Stimulated activated naive B cell treated with anti-CD40 and anti-IgM and Interleukin-4, amounts not matched to agents 10 μg/mL and 1 μg/mL and 100 μg/mL, for 72 hours (primary cell): ENCODE results near the gene AKT1S1.

Source experiments
- ATAC-seq, 2 donors: fragments of 150-1000 bp; cut with Tn5 transposase; replicated peaks; 2 replicates each; pipeline ENCODE4 v1.10.0; 2021; ENCODE audit warnings: moderate library complexity in 1 of 2
- DNase-seq: peaks from one replicate; pipeline ENCODE4 v3.0.0; 2021
- H3K27ac Mint-ChIP-seq: one replicate; pipeline ENCODE4 v1.8.0; 2022; ENCODE audit warnings: mild to moderate bottlenecking, mixed read lengths
- H3K27me3 Mint-ChIP-seq, 2 donors: one replicate each; pipeline ENCODE4 v1.8.0; 2022; ENCODE audit warnings: mixed read lengths in 2 of 2
- H3K36me3 Mint-ChIP-seq, 2 donors: one replicate each; pipeline ENCODE4 v1.8.0; 2022; ENCODE audit warnings: mixed read lengths in 2 of 2, mild to moderate bottlenecking in 1 of 2
- H3K4me1 Mint-ChIP-seq, 2 donors: one replicate each; pipeline ENCODE4 v1.8.0; 2022; ENCODE audit warnings: mixed read lengths in 2 of 2, mild to moderate bottlenecking in 1 of 2
- H3K4me3 Mint-ChIP-seq, 2 donors: one replicate each; pipeline ENCODE4 v1.8.0; 2022; ENCODE audit warnings: mild to moderate bottlenecking in 2 of 2, mixed read lengths in 2 of 2, moderate library complexity in 1 of 2
- H3K9me3 Mint-ChIP-seq, 2 donors: one replicate each; pipeline ENCODE4 v1.8.0; 2022; ENCODE audit warnings: mixed read lengths in 2 of 2, mild to moderate bottlenecking in 1 of 2

The AKT1S1 gene

GRCh38 chr19:49861107-49861506 lies 16.0 kb downstream of the AKT1S1 start:
- ATAC-seq (no peak), DNase-seq (no peak)
- Mint-ChIP-seq H3K27ac (peak overlapping the region; percentile 31), H3K4me3 (no peak overlapping the region), H3K27me3 (no peaks in the 10 kb centered on the region), H3K9me3 (no peaks in the 10 kb centered on the region), H3K4me1 (peaks cover 15 to 48% of the 10 kb centered on the region in 2 donors), H3K36me3 (peaks cover 59 to 79% of the 10 kb centered on the region in 2 donors)

DNA sequence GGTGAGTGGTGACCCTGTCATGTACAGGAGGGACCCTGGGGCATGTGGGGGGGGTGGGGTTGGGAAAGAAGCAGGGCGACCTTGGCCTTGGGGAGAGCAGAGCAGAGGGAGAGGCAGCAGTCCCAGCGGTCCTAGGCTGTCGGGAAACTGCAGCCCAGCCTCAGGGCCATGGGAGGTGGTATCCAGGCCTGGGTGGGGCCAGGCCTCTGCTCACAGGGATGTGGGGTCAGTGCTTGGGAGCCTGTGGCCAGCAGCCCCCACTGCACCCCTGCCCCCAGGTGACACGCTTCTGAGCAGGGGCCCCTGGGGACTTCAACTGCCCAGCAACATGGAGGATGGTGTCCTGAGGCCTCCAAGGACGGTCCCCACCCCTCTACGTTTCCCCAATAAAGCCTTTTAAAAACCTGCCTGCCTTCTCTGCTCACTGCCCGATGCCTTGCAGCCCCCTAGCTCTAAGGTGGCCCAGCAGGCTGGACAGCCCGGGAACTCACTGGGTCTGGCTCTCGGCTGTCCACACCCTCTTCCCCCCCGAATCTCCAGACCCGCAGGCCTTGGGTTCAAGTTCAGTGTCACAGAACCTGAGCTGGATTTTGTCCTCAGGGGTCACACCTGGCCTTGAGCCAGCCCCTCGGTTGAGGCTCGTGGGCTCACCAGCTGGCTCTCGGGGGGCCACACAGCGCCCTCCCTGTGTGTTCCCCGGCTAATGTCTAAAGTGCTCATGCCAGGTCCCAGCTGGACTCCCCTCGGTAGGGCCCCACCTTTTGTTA lies 16.6 kb downstream of the AKT1S1 start:
- H3K27ac Mint-ChIP-seq: no peak overlapping the region
- DNase-seq: no peak
- H3K4me1 Mint-ChIP-seq: peaks cover 14 to 47% of the 10 kb centered on the region in 2 donors
- ATAC-seq: no peak
- no peaks in the 10 kb centered on the region for H3K27me3 Mint-ChIP-seq
- peaks cover 59 to 79% of the 10 kb centered on the region in 2 donors for H3K36me3 Mint-ChIP-seq
- no peaks in the 10 kb centered on the region for H3K9me3 Mint-ChIP-seq
- H3K4me3 Mint-ChIP-seq: no peak overlapping the region

DNA sequence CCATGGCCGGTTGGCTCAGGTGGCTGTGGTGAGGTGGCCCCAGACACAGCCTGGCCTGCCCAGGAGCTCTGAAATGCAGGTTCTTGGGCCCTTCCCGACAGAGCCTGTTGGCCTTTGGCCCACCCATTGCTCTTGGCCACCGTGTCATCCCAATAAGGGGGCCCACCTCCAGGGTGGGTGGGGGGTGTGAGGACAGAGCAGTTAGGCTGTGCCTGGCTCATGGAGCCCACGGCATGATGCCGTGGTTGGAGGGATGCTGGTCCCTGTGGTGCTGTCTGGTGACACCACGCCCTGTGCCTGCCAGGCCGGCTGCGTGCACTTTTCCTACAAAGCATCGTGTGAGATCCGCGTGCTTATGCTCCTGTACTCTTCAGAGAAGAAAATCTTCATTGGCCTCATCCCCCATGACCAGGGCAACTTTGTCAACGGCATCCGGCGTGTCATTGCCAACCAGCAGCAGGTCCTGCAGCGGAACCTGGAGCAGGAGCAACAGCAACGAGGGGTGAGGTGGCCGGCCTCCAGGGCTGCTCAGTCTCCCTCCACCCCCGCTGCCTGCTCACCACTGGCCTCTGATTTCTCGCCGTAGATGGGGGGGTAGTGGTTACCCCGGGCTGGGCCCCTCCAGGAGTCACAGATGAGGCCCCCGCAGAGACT lies 17.3 kb downstream of the AKT1S1 start:
- no peaks in the 10 kb centered on the region for H3K27me3 Mint-ChIP-seq
- DNase-seq: no peak
- H3K9me3 Mint-ChIP-seq: no peaks in the 10 kb centered on the region

GRCh38 chr19:49858088-49858985 lies 18.8 kb downstream of the AKT1S1 start:
- ATAC-seq (no peak), DNase-seq (no peak)
- Mint-ChIP-seq H3K4me3 (no peak overlapping the region), H3K27ac (peak overlapping the region; percentile 75), H3K27me3 (no peaks in the 10 kb centered on the region), H3K36me3 (peaks cover 45 to 63% of the 10 kb centered on the region in 2 donors), H3K4me1 (peaks cover 15 to 41% of the 10 kb centered on the region in 2 donors), H3K9me3 (no peaks in the 10 kb centered on the region)

More for the DNA sequence above, 17.3 kb downstream of the AKT1S1 start:
- peaks cover 57 to 77% of the 10 kb centered on the region in 2 donors for H3K36me3 Mint-ChIP-seq
- H3K27ac Mint-ChIP-seq: peak overlapping the region; percentile 51
- H3K4me3 Mint-ChIP-seq: no peak overlapping the region
- no peak for ATAC-seq
- peaks cover 13 to 47% of the 10 kb centered on the region in 2 donors for H3K4me1 Mint-ChIP-seq

DNA sequence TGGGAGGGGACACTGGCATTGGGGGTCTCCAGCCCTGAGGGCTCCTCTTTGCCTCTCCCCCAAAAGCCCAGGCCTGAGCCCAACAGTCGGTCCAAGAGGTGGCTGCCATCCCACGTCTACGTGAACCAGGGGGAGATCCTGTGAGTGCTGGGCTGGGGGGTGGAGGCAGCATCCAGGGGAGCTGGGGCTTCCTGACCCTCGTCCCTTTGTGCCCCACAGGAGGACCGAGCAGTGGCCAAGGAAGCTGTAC lies 19.4 kb downstream of the AKT1S1 start:
- no peak for ATAC-seq
- DNase-seq: no peak
- Mint-ChIP-seq H3K27ac (peak overlapping the region; percentile 62), H3K27me3 (no peaks in the 10 kb centered on the region), H3K4me3 (no peak overlapping the region), H3K9me3 (no peaks in the 10 kb centered on the region), H3K36me3 (peaks cover 40 to 58% of the 10 kb centered on the region in 2 donors), H3K4me1 (peaks cover 13 to 41% of the 10 kb centered on the region in 2 donors)

DNA sequence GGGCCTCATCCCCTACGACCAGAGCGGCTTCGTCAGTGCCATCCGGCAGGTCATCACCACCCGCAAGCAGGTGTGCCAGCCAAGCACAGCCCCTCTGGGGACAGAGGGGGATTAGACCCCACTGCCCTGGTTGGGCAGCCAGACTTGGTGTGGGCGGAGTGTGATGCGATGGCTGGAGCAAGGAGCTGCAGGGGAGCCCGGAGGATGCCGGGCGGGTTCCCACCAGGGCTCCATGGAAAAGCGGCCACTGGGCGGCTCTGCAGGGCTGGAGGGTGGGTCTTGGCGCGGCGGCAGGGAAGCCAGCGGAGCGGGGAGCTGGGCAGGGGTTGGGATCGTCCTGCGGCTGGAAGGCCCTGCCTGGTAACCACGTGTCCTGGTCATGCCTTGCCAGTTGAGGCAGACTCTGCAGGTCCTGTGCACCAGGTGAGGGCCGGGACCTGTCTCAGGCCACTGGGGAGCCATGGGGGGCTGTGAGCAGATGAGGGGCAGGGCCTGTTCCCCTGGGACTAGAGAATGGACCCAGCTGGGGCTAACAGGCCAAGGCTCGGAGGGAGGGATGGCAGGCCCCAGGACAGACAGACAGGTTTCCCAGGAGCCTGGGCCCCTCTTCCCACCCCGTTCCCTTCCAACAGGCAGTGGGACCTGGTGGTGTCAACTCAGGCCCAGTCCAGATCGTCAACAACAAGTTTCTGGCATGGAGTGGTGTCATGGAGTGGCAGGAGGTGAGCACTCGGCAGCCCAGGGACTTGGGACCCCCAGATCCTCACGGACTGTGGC lies 19.9 kb downstream of the AKT1S1 start:
- H3K9me3 Mint-ChIP-seq: no peaks in the 10 kb centered on the region
- no peak for DNase-seq
- H3K4me3 Mint-ChIP-seq: peak overlapping the region; percentile 6 to 28
- ATAC-seq: no peak
- H3K27me3 Mint-ChIP-seq: no peaks in the 10 kb centered on the region
- H3K4me1 Mint-ChIP-seq: peaks cover 18 to 46% of the 10 kb centered on the region in 2 donors
- H3K36me3 Mint-ChIP-seq: peaks cover 37 to 55% of the 10 kb centered on the region in 2 donors
- peak overlapping the region; percentile 62 for H3K27ac Mint-ChIP-seq

GRCh38 chr19:49856574-49857021 lies 20.6 kb downstream of the AKT1S1 start:
- Mint-ChIP-seq H3K4me1 (peaks cover 23 to 50% of the 10 kb centered on the region in 2 donors), H3K9me3 (no peaks in the 10 kb centered on the region), H3K27me3 (no peaks in the 10 kb centered on the region), H3K27ac (peak overlapping the region; percentile 65), H3K4me3 (peak overlapping the region; percentile 19 to 21), H3K36me3 (peaks cover 37 to 52% of the 10 kb centered on the region in 2 donors)
- ATAC-seq (no peak), DNase-seq (no peak)

DNA sequence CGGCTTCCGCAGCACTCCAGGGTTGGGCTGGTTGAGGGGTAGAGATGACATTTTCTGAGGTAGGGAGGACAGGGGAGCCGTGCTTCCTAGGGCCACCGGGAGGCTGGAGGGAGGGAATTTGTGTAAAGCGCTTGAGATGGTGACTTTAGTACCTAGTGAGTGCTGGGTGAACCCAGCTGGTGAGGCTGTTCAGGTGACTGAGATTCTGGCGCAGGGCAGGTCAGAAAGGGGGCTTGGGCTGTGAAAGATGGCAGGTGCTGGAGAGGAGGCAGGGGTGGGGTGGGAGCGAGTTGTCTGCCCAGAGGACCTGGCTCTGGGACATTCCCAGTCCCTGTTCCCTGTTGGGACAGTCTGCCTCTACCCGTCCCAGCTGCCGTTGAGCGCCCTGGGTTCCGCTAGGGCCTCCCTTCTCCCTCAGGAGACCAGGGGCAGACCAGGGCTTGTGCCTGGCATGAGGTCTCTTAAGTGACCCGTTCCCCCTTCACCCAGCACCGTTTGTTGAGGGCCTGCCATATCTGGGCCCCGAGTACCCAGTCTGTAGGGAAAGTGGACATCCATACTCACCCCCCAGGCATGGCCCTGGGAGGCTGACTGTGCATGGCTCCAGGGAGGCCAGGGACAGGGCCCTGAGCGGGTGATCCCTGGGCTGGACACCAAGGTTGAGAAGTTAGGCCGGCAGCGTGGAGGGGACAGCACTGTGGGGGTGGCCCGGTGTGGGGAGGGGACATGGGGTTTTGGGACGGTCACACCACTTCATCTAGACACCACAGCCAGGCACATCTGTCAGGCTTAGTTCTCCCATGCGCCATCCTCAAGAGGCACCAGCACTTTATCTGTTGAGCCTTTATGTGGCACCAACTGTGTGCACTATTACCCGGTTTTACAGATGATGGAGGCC lies 21.2 kb downstream of the AKT1S1 start:
- H3K36me3 Mint-ChIP-seq: peaks cover 34 to 45% of the 10 kb centered on the region in 2 donors
- H3K4me3 Mint-ChIP-seq: peak overlapping the region; percentile 19 to 21
- peaks cover 23 to 46% of the 10 kb centered on the region in 2 donors for H3K4me1 Mint-ChIP-seq
- ATAC-seq (no peak), DNase-seq (no peak)
- no peaks in the 10 kb centered on the region for H3K9me3 Mint-ChIP-seq
- H3K27me3 Mint-ChIP-seq: no peaks in the 10 kb centered on the region
- H3K27ac Mint-ChIP-seq: peak overlapping the region; percentile 87

GRCh38 chr19:49855277-49855675 lies 21.9 kb downstream of the AKT1S1 start:
- no peaks in the 10 kb centered on the region for H3K27me3 Mint-ChIP-seq
- H3K27ac Mint-ChIP-seq: peak overlapping the region; percentile 87
- H3K36me3 Mint-ChIP-seq: peaks cover 29 to 40% of the 10 kb centered on the region in 2 donors
- DNase-seq (no peak), ATAC-seq (no peak)
- peak overlapping the region in 1 of 2 donors; percentile 31 for H3K4me3 Mint-ChIP-seq
- peaks cover 24 to 43% of the 10 kb centered on the region in 2 donors for H3K4me1 Mint-ChIP-seq
- no peaks in the 10 kb centered on the region for H3K9me3 Mint-ChIP-seq

DNA sequence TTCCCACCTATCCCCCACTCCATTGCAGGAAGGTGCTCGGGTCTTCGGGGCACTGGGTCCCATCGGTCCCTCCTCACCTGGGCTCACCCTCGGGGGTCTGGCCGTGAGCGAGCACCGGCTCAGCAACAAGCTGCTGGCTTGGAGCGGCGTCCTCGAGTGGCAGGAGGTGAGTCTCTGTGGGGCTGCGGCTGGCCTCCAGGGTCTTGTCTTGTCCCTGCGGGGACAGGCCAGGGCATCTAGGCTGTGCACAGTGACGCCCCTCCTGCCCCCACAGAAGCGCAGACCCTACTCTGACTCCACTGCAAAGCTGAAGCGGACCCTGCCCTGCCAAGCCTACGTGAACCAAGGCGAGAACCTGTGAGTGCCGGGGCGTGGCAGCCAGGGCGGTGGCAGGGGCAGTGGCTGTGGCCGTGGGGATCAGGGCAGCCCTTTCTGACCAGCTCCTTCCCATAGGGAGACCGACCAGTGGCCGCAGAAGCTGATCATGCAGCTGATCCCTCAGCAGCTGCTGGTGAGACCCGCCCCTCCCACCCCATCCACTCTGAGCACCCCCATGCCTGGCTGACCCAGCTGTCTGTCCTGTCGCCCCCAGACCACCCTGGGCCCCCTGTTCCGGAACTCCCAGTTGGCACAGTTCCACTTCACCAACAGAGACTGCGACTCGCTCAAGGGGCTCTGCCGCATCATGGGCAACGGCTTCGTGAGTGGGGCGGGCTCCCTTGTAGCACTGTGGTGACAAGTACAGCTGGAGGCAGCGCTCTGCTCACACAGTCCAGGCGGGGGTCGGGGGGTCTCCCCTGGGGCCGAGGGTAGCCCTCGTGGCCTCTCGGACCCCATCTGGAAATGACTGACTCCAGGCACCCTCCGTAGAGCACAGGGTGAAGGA lies 22.5 kb downstream of the AKT1S1 start:
- DNase-seq: no peak
- Mint-ChIP-seq H3K9me3 (peaks cover 4 to 5% of the 10 kb centered on the region in 2 donors), H3K36me3 (peaks cover 29 to 43% of the 10 kb centered on the region in 2 donors), H3K4me1 (peaks cover 30 to 50% of the 10 kb centered on the region in 2 donors), H3K27ac (peak overlapping the region; percentile 89), H3K4me3 (peak overlapping the region in 1 of 2 donors; percentile 31), H3K27me3 (no peaks in the 10 kb centered on the region)
- ATAC-seq: no peak

DNA sequence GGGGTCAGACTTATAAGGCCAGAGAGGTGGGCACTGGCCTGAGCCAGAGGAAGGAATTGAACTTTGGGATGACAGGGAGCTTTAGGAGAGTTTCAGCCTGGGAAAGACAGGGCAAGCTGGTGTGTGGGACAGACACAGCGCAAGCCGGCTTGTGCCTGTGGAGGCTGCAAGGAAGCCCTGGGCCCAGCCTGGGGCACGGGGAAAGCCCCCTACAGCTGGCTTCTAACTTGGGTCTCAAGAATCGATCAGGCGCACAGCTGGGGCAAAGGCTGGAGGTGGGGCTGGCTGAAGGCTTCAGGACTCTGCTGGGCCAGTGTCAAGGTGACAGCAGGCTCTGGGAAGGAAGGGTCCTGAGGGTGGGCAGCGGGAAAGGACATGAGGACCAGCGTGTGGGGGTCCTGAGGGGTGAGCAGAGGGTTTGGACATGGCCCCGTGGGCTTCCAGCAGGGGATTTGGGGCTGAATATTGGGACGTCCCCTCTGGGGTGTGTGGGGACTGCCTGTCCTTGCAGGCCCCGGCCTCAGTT lies 23.2 kb downstream of the AKT1S1 start:
- no peaks in the 10 kb centered on the region for H3K27me3 Mint-ChIP-seq
- H3K36me3 Mint-ChIP-seq: peaks cover 30 to 45% of the 10 kb centered on the region in 2 donors
- peaks cover 7 to 9% of the 10 kb centered on the region in 2 donors for H3K9me3 Mint-ChIP-seq
- peaks cover 34 to 53% of the 10 kb centered on the region in 2 donors for H3K4me1 Mint-ChIP-seq
- DNase-seq: no peak
- H3K4me3 Mint-ChIP-seq: peak overlapping the region in 1 of 2 donors; percentile 25
- no peak for ATAC-seq
- peak overlapping the region; percentile 89 for H3K27ac Mint-ChIP-seq

- Mint-ChIP-seq H3K9me3 (peaks cover 8 to 9% of the 10 kb centered on the region in 2 donors), H3K27me3 (no peaks in the 10 kb centered on the region), H3K36me3 (peaks cover 19 to 36% of the 10 kb centered on the region in 2 donors), H3K4me3 (peak overlapping the region; percentile 81 to 84), H3K27ac (peak overlapping the region; percentile 37), H3K4me1 (peaks cover 39 to 61% of the 10 kb centered on the region in 2 donors)
- ATAC-seq (no peak), DNase-seq (no peak)
Observed at GRCh38 chr19:49852631-49853126, 24.5 kb downstream of the AKT1S1 start.
